HG02840 (cell line): ENCODE measurements around the gene EPHA7.

ENCODE experiments used
- ATAC-seq: cut with Tn5 transposase; IDR thresholded peaks from one replicate; pipeline ENCODE4 v1.9.1; 2021; ENCODE audit warnings: mild to moderate bottlenecking, moderate library complexity, moderate number of reproducible peaks; ENCODE audit not compliant: unreplicated experiment, low FRiP score

The EPHA7 gene

DNA sequence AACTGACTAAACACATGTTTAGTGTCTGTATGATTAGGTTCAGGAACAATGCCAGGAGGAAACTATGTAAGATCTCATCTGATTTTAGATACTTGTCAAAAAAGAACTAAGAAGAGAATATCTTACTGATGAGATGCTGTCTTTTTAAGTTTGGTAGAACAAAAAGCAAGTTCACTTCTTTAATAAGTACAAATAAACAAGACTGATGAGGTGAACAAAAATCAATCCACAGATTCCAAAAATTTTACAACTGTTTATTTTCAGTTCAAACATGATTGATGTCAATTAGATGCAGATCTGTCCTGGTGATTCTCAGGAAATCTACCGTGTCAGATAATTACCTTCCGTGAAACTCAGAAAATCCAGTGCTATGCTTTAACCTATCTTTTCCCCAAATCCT is 24.9 kb downstream of the EPHA7 start:
- ATAC-seq: no peak

DNA sequence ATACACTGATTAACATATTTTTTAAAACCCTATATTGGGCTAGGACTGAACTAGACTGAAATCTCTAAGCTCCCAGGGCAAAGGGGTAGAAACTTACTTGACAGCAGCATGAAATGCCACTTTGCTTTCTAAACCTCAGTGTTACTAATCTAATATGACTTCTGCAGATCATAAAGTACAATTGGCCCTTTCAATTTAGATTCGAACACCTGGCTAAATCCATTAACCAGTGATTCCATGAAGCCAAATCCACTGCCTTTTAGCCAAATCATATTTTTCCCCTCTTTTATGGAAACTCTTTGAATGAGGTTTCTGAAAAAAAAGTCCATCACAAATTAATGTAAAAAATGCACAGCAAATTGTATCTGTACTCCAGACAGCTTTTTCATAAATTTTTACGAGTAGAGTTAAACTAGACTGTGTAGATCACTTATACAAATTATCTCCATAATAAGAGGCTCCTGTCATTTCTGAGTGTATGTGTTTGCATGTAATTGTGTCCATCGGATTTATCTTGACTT is 25.7 kb downstream of the EPHA7 start:
- no peak for ATAC-seq

DNA sequence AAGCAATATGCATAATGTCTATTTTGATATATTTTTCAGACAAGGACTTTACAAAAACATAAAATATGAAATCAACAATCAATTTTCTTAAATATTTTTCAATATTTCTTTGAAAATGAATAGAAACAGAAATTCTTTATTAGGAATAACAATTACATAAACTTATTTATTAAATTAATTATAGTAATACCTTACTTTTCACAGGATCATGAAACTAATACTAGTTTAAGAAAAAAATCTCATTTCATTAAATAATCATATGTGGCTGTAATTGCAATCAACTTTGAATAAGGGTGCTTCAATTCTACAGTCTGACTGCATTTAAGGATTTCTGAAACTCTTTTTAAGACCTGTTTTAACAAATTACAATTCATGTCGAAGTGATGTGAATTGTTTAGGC is 26.6 kb downstream of the EPHA7 start:
- ATAC-seq: no peak

DNA sequence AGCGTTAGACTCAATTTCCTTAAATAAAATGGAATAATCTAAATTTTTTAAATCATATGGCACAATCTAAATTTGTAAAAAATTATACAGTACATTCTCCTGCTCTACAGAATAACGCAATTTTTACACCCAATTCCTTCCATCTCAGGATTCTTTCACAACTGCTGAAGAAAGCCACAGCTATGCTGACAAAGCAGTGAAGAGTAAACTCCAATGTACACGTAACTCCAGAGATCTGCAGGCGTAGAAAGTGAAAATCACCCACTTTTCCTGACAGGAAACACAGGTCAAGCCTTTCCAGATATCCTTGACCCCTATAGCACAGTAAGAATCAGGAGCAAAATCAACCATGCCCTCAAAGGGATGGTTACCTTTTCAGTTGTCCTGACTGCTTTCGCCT is 27.4 kb downstream of the EPHA7 start:
- ATAC-seq: no peak

DNA sequence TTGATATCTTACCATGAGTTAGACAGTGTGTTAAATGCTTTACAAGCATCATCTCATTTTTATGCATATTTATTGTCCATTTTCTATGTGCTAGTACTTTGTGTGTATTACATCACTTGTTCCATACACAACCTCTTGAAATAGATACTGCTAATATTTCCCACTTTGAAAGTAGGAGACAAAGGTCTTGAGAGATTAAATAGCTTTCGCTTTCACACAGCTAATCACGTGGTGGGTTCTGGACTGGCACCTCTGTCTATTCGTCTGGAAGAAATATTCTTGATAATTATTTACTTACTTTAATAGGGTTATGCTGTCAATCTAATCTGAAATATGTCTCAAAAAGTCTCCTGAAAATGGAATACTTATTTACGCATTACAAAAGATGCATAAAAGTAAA is 30.2 kb downstream of the EPHA7 start:
- no peak for ATAC-seq

DNA sequence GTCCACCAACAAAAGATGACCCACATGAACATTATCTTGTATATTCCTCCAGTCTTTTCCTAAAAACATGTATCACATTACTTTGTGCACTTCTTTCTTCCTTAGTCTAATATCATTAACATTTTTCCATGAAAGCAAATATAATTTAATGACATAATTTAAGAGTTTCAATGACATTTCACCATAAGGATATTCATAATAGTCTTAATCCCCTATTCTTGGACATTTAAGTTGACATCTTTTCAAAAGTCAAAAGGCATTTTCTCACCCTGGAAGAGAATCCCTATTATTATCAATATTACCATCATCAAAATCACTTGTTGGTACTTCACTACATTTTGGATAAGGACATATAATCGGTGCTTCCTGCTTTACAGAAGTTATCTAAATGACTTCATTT is 31.3 kb downstream of the EPHA7 start:
- ATAC-seq: no peak

DNA sequence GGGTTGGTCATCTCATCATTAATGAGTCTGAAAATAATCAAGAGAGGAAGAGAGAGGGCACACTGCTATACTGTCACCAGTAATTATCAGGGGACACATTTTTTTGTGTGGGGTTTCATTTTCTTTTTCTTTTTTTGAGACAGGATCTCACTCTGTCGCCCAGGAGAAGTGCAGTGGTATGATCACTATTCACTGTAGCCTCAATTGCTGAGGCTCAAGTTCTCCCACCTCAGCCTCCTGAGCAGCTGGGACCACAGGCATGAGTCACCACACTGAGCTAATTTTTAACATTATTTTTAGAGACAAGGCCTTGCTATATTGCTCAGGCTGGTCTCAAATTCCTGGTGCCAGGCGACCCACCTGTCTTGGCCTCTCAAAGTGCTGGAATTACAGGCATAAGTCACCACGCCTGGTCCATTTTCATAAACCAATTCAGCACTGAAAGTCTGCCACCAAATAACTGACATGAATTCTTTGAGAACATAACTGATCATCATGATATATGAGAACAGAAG is 43.3 kb downstream of the EPHA7 start:
- no peak for ATAC-seq

DNA sequence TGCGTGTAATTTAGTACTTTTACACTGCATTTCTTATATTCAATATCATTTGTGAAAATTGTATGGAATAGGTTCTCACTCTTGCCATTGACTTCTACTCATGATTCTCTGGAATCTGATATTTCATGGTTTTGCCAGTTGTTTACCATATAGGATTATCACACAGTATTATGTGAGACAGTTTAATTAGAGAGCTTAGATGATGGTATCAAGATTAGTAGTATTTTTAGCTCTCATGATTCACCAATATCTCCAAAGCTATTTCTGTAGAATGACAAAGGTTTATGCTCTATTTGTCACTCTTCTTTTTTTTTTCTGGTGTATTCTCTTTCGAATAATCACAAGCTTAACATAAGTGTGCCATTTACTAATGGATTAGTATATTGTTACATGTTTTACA is 45.9 kb downstream of the EPHA7 start:
- no peak for ATAC-seq

DNA sequence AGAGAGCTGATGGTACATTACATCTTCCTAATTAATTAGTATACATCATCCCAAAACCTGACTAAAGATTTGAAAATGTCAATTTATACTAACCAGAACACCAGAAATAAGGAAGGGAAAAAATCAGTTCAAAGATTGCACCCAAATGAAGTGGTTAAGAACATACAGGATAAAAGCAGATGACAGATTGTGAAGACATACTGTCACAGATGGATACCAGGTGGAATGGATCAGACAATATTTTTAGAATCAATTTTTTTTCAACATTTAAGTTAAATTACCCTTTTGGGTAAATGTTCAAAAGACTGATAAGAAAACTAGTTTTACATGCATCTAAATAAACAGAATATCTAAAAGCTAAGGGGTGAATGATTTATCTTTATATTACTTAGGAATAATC is 47.6 kb downstream of the EPHA7 start:
- no peak for ATAC-seq

DNA sequence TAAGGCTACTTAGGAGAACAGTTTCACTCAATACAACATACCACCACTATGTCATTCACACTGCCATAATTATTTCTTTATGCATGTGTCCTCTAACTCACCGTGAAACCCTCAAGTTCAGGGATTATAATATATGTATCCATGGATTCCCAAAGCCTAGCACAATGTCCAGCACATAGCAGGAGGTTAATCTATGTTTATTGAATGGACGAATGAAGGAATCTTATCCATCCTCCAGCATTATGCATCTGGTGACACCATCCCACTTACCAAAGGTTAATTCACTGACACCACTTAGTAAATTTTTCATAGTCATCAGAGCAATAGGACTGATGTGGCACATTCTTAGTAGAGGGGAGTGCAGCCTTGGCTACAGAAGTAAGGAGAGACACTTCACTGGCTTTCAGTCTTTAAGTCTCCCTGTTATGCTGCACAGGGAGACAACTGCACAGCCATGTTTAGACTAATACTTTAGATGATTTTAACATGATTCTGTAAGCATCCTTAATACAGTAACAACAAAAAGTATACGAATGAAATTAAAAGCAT is 49.7 kb downstream of the EPHA7 start:
- ATAC-seq: no peak

DNA sequence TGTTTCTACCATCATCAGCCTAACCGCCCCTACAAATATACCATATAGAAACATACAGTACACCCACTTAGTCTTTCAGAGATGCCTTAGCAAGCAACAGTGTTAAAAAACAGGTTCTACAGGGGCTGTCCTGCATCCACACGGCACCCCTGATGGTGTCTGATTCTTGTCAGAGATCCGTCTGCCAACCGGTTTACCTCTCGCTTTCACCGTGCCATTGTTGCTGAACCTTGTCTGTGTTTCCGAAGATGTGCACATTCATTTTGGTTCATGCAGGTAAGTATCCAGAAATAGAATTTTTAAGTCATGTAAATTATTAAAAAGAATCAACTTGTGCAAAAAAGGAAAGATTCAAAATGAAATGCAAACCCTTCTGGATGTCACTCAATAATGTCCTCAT is 52.9 kb downstream of the EPHA7 start:
- ATAC-seq: no peak

DNA sequence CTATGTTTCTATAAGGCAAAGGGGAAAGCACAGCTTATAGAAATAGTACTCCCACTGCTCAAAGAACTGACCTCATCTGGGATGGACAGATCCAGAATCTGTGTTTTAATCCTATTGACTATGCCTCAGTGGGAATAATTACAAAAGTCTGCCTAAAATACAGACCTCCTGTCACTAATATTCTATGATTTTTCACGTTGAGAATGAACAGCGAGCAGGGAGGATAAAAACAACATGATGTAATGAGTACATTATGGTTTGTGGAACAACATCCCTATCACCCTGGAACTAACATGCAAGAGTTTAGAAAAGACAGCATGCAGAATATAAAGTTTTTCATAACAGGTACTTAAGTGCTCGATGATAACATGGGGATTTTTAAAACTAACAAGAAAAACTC is 53.9 kb downstream of the EPHA7 start:
- no peak for ATAC-seq

DNA sequence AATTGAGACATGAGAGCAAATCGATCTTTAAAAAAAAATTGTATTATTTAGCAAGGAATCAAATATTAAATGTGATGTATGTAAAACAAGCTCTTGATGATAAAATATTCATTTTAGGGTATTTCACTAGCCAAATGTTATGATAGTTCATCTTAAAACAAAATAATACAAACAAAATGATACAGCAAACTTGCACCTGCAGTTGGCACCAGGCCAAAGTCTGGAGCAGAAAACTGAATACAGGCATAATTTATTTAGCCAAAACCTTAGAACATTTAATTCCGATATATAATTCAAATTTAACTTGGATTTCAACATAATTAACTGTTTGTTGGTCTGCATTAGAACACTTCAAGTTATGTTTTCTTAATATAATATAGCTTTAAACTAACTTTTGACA is 60.9 kb downstream of the EPHA7 start:
- no peak for ATAC-seq

DNA sequence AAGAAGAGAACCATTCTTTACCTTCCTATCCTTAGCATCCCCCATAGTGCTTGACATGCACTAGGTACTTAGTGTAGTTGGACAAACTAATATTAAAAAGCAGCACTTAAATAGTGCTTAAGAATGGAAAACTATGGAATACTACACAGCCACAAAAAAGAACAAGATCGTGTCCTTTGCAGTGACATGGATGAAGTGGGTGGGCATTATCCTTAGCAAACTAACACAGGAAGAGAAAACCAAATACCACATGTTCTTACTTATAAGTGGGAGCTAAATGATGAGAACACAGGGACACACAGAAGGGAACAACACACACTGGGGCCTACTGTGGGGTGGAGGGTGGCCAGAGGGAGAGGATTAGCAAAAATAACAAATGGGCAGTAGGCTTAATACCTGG is 66.8 kb downstream of the EPHA7 start:
- no peak for ATAC-seq

DNA sequence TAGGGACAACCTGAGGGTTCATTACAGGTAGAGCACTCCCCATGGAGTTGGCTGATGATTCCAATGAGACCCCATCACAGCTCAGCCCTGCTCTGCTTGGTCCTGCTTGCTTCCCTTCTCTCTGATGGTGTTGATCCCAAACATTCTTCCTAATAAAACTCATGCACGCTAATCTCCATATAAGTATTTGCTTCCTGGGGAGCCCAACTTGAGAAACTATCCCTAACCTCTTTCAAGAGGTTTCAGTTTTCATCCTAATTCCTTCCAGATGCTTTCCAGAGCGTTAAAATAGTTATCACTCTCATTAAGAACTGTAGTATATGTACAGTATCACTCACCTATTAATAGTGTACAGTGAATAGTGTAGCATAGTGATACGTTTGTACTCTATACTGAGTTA is 68.1 kb downstream of the EPHA7 start:
- no peak for ATAC-seq

DNA sequence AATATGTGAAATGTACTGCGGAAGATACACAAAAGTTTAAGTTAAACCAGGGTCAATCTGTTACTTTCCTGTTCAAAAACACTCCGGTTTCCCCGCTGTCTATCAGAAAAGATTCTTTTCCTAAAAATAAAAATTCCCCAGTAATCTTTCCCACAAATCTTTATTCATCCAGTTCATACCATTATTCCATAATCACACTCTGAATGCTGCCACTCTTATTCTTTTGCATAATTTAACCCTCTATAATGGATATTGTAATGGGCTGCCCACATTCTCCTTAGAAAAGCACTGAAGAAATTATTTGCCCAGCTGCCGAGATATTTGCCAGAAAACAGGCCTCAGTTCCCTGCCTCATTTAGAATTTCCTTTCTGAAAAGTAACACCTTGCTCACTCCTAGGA is 68.6 kb downstream of the EPHA7 start:
- no peak for ATAC-seq

DNA sequence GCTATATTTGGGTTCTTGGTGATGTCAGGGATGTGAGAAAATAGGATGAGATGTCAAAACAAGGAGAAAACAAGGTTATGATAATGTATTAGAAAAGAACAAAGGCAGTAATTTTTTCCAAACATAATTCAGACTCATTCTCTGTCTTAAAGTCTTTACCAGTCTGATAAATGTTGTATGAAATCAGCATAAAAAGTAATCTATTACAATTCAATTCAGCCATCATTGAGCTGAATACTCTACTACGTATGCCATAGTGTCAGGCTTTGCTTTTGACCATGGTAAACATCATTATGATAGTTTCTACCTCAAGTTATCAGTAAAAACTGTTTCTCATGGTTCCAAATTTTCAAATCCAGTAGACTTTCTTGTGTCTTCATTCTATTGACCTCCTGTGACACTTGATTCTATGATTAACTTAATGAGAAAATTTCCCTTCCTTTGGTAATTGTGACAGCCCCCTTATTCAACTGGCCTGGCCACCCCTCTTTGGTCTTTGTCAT is 75.0 kb downstream of the EPHA7 start:
- ATAC-seq: no peak

DNA sequence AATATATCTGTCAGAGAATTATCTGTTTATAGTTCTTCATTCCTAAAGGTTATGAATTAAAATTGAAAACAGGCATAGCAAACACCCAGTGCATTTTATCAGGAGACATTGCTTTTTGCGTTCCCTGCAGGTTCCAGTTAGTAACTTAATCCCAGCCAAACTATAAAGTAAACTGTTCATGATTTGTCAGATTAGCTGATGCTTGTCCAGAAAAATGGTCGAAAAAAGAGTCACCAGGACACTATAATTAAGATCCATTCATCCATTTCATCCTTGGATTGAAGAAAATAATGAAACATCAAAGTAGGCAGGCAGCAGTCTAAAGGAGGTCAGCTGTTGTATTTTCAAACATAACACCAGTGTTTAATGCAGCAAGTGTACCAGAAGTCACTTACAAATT is 75.9 kb downstream of the EPHA7 start:
- ATAC-seq: no peak

DNA sequence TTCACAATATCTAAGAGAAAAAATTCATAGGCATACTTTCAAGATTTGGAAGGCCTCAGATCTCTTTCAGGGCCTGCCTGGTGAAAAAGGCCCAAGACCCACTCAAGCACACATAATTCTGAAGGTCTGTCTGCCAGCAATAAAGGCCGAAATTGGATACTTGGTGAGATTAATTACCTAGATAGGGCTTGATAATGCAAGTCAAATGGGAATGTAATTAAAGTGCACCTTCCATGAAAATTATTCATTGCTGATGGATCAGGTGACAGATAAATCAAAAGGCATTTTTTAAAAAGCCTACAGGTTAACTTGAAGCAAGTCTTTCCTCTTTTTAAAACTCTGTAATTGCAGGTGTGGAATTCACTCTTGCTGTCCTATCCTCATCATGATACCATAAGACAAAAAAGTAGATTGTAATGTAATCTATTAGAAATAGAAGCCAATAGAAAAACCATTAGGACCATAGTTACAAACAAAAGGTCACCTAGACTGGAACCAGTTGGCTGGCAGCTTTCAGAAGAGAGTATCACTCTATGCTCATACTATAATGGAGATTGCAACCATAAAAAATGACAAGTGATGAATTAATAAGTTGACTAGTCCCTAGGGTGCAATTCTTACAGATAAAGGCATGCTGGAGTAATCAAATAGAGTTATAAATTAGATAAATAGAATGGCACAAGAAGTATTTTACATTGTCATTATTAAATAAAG is 77.3 kb downstream of the EPHA7 start:
- no peak for ATAC-seq

DNA sequence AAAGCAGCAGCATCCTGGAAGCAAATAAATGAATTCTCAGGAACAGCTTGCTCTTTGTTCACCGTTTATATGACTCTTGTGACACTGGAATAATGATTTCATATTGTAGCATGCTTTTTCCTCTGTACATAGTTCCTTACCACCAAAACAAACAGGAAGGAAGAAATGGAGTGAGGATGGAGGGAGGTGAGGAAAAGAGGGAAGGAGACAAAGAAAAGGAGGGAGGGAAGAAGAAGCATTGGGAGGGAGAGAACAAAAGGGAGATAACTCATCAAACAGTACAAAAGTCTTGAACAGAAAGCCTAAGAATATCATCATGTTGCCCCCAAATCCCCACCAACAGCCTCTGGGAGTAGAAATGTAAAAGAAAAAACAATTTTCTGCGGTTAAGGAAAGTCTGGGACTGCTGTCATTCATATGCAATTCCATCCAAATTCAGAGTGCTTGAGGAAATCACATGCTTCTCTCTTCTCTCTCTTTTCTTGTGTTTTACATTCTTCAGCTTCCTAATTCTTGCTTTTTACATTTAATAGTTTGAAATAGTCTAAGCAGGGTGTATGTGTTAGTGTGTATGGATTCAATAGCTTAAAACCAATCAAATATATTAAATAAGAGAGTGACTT is 81.5 kb downstream of the EPHA7 start:
- ATAC-seq: no peak

DNA sequence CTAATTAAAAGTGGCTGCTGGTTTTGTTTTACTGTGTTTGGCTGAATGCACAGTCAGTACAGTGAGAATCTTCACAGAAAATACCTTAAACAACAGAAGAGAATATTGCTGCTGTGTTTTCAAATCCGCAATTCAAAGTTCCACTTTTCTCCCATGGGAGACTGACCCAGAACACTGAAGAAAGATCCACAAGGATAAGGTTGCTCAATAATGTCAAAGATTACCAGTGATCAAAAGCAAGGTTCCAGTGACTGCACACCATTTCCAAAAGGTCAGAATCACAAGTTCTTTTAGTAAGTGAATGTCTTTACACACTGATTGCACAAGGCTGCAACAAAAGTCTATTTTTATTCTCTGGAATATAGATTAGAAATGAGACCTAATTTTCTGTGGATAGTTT is 82.3 kb downstream of the EPHA7 start:
- no peak for ATAC-seq
